Esophagus squamous epithelium (tissue), 5 donors: ENCODE measurements around the gene GP9. TPM values are rescaled to one million over a fixed set of nuclear protein-coding genes. Genes with fewer than 3 reads are reported as not detected.

Experiments
- DNase-seq: peaks from one replicate; lab custom pipeline; 2025; lab: John Stamatoyannopoulos, UW
- H3K27ac ChIP-seq, 4 donors: fragments of 200-600 bp; sonication (generic); one replicate each; pipeline ENCODE4 v1.5.1; 2016 to 2019; ENCODE audit warnings: mild to moderate bottlenecking in 1 of 4
- H3K27me3 ChIP-seq, 4 donors: fragments of 200-600 bp; sonication (generic); 1 replicate in 3 of 4; 2 replicates in 1 of 4; pipeline versions ENCODE4 v1.5.1 to v1.6.0; 2017 to 2021; ENCODE audit warnings: antibody characterized with exemption in 1 of 4
- H3K36me3 ChIP-seq, 3 donors: fragments of 200-600 bp; sonication (generic); one replicate each; pipeline ENCODE4 v1.5.1; 2016 to 2019
- H3K4me1 ChIP-seq, 3 donors: fragments of 200-600 bp; sonication (generic); one replicate each; pipeline ENCODE4 v1.5.1; 2017 to 2019
- H3K4me3 ChIP-seq, 4 donors: fragments of 200-600 bp; sonication (generic); 1 replicate in 3 of 4; 2 replicates in 1 of 4; pipeline ENCODE4 v1.5.1; 2016 to 2019; ENCODE audit warnings: mild to moderate bottlenecking in 2 of 4, moderate library complexity in 1 of 4
- H3K9me3 ChIP-seq, 3 donors: fragments of 200-600 bp; sonication (generic); one replicate each; pipeline ENCODE4 v1.5.1; 2016 to 2019
- CTCF ChIP-seq, 6 experiments: fragments of 450-650 bp in 4 of 6; fragments of 200-600 bp in 2 of 6; sonication (generic) in 2 of 6; IDR thresholded peaks; one replicate each; pipeline ENCODE4 v1.5.1; 2016 to 2019; ENCODE audit warnings: antibody characterized with exemption in 6 of 6, mild to moderate bottlenecking in 4 of 6, moderate library complexity in 4 of 6
- POLR2A ChIP-seq, 4 donors: fragments of 450-650 bp; IDR thresholded peaks; one replicate each; pipeline ENCODE4 v1.6.1; 2017; ENCODE audit warnings: antibody characterized with exemption in 4 of 4, mild to moderate bottlenecking in 4 of 4, moderate library complexity in 3 of 4
- WGBS, 2 donors: methylation state at CpG; one replicate each; pipeline ENCODE4 v1.1.5; 2018; 5-methylcytosine and 5-hydroxymethylcytosine counted together
- intact Hi-C: fragments of 100-400 bp; cut with DNase I; formaldehyde crosslinking; loops from one replicate; pipeline ENCODE4 v1.15.0; 2022
- total RNA-seq, 4 donors: library from RNA; depleted of rRNA; stranded (reverse); fragments of >200 nt; gene quantifications; one replicate each; pipeline ENCODE4 v1.1.0, GENCODE V29; 2016
- donor health status: DM: yes; HTN: yes; CAD: no.

Gene GP9
- total RNA-seq = not detected

- no peak for DNase-seq
- H3K27ac ChIP-seq = peak within 1 kb of the TSS in 1 of 4 donors; percentile 21
- WGBS, 2 donors = 71 to 87% methylated on average over 1 to 5 of the region's 13 CpGs
Measured at GRCh38 chr3:129060276-129061022, at the start of gene GP9. TSS of gene GP9 (plus strand) at chr3:129060779. CDS start at chr3:129061740, 961 bp downstream.

DNA sequence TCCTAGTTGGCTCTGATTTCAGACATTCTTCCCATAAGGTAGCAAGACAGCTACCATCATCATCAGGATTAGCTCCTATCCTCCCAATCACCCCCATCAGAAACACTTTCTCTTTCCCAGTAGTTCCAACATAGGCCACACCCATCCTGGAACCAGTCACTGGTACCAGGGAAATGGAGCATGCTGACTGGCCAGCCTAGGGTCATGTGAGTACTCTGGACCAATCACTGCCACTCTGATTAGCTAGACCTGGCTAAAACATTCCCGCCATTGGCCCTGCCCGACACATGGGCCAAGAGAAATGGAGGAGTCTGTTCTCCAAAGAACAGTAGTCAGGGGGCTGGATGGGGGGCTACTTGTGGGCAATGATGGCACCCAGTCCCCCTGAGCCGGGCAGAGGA, 47.1 kb upstream of the GP9 start:
- 100% methylated on average over 1 of the region's 3 CpGs; no CpG with 5 or more reads in 1 of the 2 donors for WGBS, 2 donors

More at GRCh38 chr3:129060276-129061022, at the start of gene GP9:
- Histone ChIP-seq H3K27me3 (no peaks in the 10 kb centered on the region), H3K4me1 (peaks cover 0 to 27% (median 9%) of the 10 kb centered on the region in 3 donors), H3K9me3 (no peaks in the 10 kb centered on the region), H3K4me3 (no peak within 1 kb of the TSS), H3K36me3 (no peaks in the 10 kb centered on the region)
- intact Hi-C loops = no loop called here
- TF ChIP-seq POLR2A (IDR thresholded peaks at IDR 0.05) = no peak
- no peak for TF ChIP-seq CTCF (IDR thresholded peaks at IDR 0.05)

GRCh38 chr3:129014148-129014547, 46.4 kb upstream of the GP9 start:
- H3K4me1 ChIP-seq = peaks cover 18 to 81% (median 28%) of the 10 kb centered on the region in 3 donors
- no peak overlapping the region for H3K4me3 ChIP-seq
- no peaks in the 10 kb centered on the region for H3K36me3 ChIP-seq
- WGBS, 2 donors = 89 to 96% methylated on average over 9 to 13 of the region's 13 CpGs
- H3K27ac ChIP-seq = peak overlapping the region in 3 of 4 donors; percentile 73 to 84 (median 79)
- H3K27me3 ChIP-seq = no peaks in the 10 kb centered on the region
- TF ChIP-seq CTCF (IDR thresholded peaks at IDR 0.05) = no peak
- no peak for TF ChIP-seq POLR2A (IDR thresholded peaks at IDR 0.05)
- no peak for DNase-seq
- H3K9me3 ChIP-seq = no peaks in the 10 kb centered on the region
- intact Hi-C loops = no loop called here

More for the DNA sequence above, 47.1 kb upstream of the GP9 start:
- Histone ChIP-seq H3K4me1 (peaks cover 18 to 81% (median 28%) of the 10 kb centered on the region in 3 donors), H3K36me3 (no peaks in the 10 kb centered on the region), H3K9me3 (no peaks in the 10 kb centered on the region), H3K4me3 (no peak overlapping the region), H3K27ac (peak overlapping the region in 3 of 4 donors; percentile 73 to 84 (median 79)), H3K27me3 (no peaks in the 10 kb centered on the region)
- no peak for DNase-seq
- TF ChIP-seq CTCF (IDR thresholded peaks at IDR 0.05) (no peak), POLR2A (IDR thresholded peaks at IDR 0.05) (no peak)
- intact Hi-C loops = no loop called here

- Histone ChIP-seq H3K4me1 (peaks cover 18 to 77% (median 28%) of the 10 kb centered on the region in 3 donors), H3K27ac (peak overlapping the region; percentile 33 to 84 (median 76)), H3K4me3 (no peak overlapping the region), H3K9me3 (no peaks in the 10 kb centered on the region), H3K36me3 (no peaks in the 10 kb centered on the region), H3K27me3 (no peaks in the 10 kb centered on the region)
- intact Hi-C loops = no loop called here
- DNase-seq = no peak
- TF ChIP-seq POLR2A (IDR thresholded peaks at IDR 0.05) = no peak
- TF ChIP-seq CTCF (IDR thresholded peaks at IDR 0.05) = no peak
- 79 to 82% methylated on average over 8 of the region's 9 CpGs for WGBS, 2 donors
Measured at GRCh38 chr3:129014793-129015345, 45.7 kb upstream of the GP9 start.
